Left lung (tissue), 10 donors: Measurements from ENCODE around the gene PPFIA2. TPM values are rescaled to one million over a fixed set of nuclear protein-coding genes. Genes with fewer than 3 reads are reported as not detected.

Experiments
- ATAC-seq: fragments of 200-7000 bp; cut with Tn5 transposase; one replicate; pipeline ENCODE4 v1.9.1; 2020; ENCODE audit warnings: moderate library complexity
- DNase-seq, 4 donors: peaks; one replicate each; pipeline ENCODE4 v3.0.0-alpha.2; 2013 to 2020
- H3K27ac ChIP-seq, 2 donors: fragments of 200-600 bp; sonication (generic) in 1 of 2; one replicate each; pipeline versions ENCODE4 v1.5.0 to v1.8.0; 2020 to 2021
- H3K27me3 ChIP-seq, 2 donors: fragments of 200-600 bp; sonication (generic) in 1 of 2; one replicate each; pipeline versions ENCODE4 v1.5.0 to v1.8.0; 2020 to 2021
- H3K36me3 ChIP-seq, 2 donors: fragments of 200-600 bp; sonication (generic) in 1 of 2; one replicate each; pipeline versions ENCODE4 v1.5.0 to v1.8.0; 2020 to 2021
- H3K4me1 ChIP-seq, 2 donors: fragments of 200-600 bp; one replicate each; pipeline ENCODE4 v1.8.0; 2021
- H3K4me3 ChIP-seq, 2 donors: fragments of 200-600 bp; sonication (generic) in 1 of 2; one replicate each; pipeline versions ENCODE4 v1.5.0 to v1.8.0; 2020 to 2021; ENCODE audit warnings: mild to moderate bottlenecking in 1 of 2
- H3K9me3 ChIP-seq, 2 donors: fragments of 200-600 bp; sonication (generic) in 1 of 2; one replicate each; pipeline versions ENCODE4 v1.5.0 to v1.8.0; 2020 to 2021
- CTCF ChIP-seq, 2 donors: fragments of 200-600 bp; sonication (generic) in 1 of 2; IDR thresholded peaks; one replicate each; pipeline versions ENCODE4 v1.5.0 to v1.8.0; 2021; ENCODE audit warnings: antibody characterized with exemption in 2 of 2
- intact Hi-C, 2 donors: fragments of 100-400 bp; cut with DNase I; formaldehyde crosslinking; loops; one replicate each; pipeline versions ENCODE4 v1.11.2 to v1.14.2; 2022
- polyA plus RNA-seq, 6 donors: library from polyadenylated mRNA; unstranded; fragments of 120-200 nt; gene quantifications; one replicate each; pipeline ENCODE4 v1.2.1, GENCODE V29; 2013; ENCODE audit not compliant: insufficient read length in 6 of 6
- total RNA-seq, 2 donors: library from RNA; stranded (reverse); fragmentation: NEBNext Ultra II Directional; extraction: Animal tissue kit (Norgen Biotek cat#: 25700); gene quantifications; one replicate each; pipeline ENCODE4 v1.2.1, GENCODE V29; 2021
- donor health status: DM: no; HTN: yes; CAD: no.
- donor health status: DM: no; HTN: no; CAD: no.

PPFIA2 gene
- total and polyA plus RNA-seq, 8 donors, result 1.1 to 3.5 (median 1.9) TPM

- Histone ChIP-seq H3K4me1 (no peaks in the 10 kb centered on the region), H3K27me3 (no peaks in the 10 kb centered on the region), H3K4me3 (no peak overlapping the region), H3K27ac (no peak overlapping the region), H3K36me3 (no peaks in the 10 kb centered on the region), H3K9me3 (no peaks in the 10 kb centered on the region)
- intact Hi-C loops, result no loop called here
- TF ChIP-seq CTCF (IDR thresholded peaks at IDR 0.05), result no peak
- ATAC-seq (no peak), DNase-seq (no peak)
Measured at GRCh38 chr12:81564237-81564636, 194.9 kb downstream of the PPFIA2 start.

- Histone ChIP-seq H3K9me3 (no peaks in the 10 kb centered on the region), H3K4me1 (no peaks in the 10 kb centered on the region), H3K27me3 (no peaks in the 10 kb centered on the region), H3K4me3 (no peak overlapping the region), H3K27ac (no peak overlapping the region), H3K36me3 (no peaks in the 10 kb centered on the region)
- TF ChIP-seq CTCF (IDR thresholded peaks at IDR 0.05), result no peak
- ATAC-seq (no peak), DNase-seq (no peak)
- intact Hi-C loops, result no loop called here
Measured at GRCh38 chr12:81558031-81558430, 201.1 kb downstream of the PPFIA2 start.

DNA sequence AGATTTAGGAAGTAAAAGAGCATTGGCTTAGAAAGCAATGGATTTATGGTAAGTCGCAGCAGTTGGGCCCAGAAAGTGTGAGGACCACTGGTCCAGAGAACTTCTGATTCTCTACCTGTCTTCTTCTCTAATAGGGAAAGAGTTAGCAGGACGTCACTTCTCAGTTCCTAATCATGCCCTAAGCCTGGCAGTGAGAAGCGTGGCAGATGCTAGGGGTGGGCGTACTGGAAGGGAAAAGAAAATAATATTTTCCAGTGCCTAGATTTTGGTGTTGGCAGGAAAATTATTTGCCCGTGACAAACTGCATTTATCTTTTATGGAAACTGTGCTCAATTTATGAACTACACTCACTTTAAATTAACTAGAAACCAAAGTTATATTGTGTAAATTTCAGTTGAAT, 212.3 kb downstream of the PPFIA2 start:
- DNase-seq, result no peak
- Histone ChIP-seq H3K36me3 (no peaks in the 10 kb centered on the region), H3K27me3 (no peaks in the 10 kb centered on the region), H3K27ac (no peak overlapping the region), H3K4me3 (no peak overlapping the region), H3K9me3 (no peaks in the 10 kb centered on the region), H3K4me1 (no peaks in the 10 kb centered on the region)
- intact Hi-C loops, result no loop called here
- TF ChIP-seq CTCF (IDR thresholded peaks at IDR 0.05), result no peak
- no peak for ATAC-seq

- ATAC-seq, result no peak
- Histone ChIP-seq H3K27ac (no peak overlapping the region), H3K9me3 (no peaks in the 10 kb centered on the region), H3K4me1 (no peaks in the 10 kb centered on the region), H3K27me3 (no peaks in the 10 kb centered on the region), H3K36me3 (no peaks in the 10 kb centered on the region), H3K4me3 (no peak overlapping the region)
- TF ChIP-seq CTCF (IDR thresholded peaks at IDR 0.05), result no peak
- intact Hi-C loops, result no loop called here
- DNase-seq, result no peak
Measured at GRCh38 chr12:81543621-81544139, 215.5 kb downstream of the PPFIA2 start.

DNA sequence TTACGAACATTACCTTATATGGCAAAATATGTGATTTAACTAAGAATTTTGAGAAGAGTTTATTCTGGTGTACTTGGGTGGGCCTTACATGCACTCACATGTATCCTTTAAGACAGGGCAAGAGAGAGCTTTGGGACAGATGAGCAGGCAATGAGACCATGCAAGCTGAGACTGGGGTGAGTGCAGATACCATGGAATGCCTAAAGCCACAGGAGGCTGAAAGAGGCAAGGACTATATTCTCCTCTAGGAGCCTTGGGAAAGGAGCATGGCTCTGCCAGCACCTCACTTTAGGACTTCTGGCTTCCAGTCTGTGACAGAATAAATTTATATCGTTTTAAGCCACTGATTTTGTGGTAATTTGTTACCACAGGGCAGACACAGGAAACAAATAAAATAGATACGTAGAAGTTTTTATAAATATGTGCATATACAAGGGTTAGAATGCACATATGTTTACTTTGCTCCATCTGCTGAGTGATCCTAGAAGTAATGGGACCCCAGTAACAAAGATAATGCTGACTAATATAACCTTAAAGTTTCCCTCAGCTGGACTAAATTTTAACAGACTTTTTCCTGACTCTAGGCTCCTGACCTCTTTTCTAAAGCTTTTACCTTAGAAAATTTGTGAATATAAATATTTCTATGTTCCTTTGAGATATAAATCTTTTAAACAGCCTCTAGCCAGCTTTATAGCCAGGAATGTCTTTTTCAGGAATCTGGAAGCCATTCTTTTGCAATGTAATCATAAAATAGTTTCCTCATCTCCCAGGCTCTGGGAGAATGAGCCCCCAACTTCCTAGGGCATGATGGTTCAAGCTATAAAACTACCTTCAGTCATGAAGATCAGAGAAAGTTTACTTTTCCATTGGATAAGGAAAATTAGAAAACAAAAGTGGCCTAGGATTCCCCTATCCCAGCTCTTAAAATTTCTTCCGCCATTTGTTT, 216.8 kb downstream of the PPFIA2 start:
- no peak for TF ChIP-seq CTCF (IDR thresholded peaks at IDR 0.05)
- H3K27ac ChIP-seq, result peak overlapping the region in 1 of 2 donors; percentile 5
- intact Hi-C loops, result no loop called here
- DNase-seq (no peak), ATAC-seq (no peak)
- H3K36me3 ChIP-seq, result no peaks in the 10 kb centered on the region
- no peaks in the 10 kb centered on the region for H3K4me1 ChIP-seq
- H3K4me3 ChIP-seq, result no peak overlapping the region
- H3K27me3 ChIP-seq, result no peaks in the 10 kb centered on the region
- no peaks in the 10 kb centered on the region for H3K9me3 ChIP-seq
